Stromal cell of bone marrow (primary cell): ENCODE data around the gene TOMM40.
"Not testable (repeated sequence)": the region's sequence is repeated elsewhere in the genome, so short reads cannot be mapped to it uniquely, and the experiment has no call there.

Experiments
- DNase-seq: peaks from one replicate; pipeline ENCODE4 v3.0.0-alpha.2; 2012; ENCODE audit warnings: low read depth

The TOMM40 gene

GRCh38 chr19:44871809-44872208, 19.2 kb upstream of the TOMM40 start:
- no peak for DNase-seq

- no peak for DNase-seq
Observed at GRCh38 chr19:44872661-44873060, 18.4 kb upstream of the TOMM40 start.

GRCh38 chr19:44874317-44874716, 16.7 kb upstream of the TOMM40 start:
- DNase-seq, result no peak

- no peak for DNase-seq
Observed at GRCh38 chr19:44875666-44876451, 15.2 kb upstream of the TOMM40 start.

GRCh38 chr19:44876930-44877535, 14.0 kb upstream of the TOMM40 start:
- no peak for DNase-seq

GRCh38 chr19:44878120-44878865, 12.8 kb upstream of the TOMM40 start:
- DNase-seq, result no peak

- no peak for DNase-seq
Observed at GRCh38 chr19:44879309-44880065, 11.6 kb upstream of the TOMM40 start.

GRCh38 chr19:44882063-44882462, 9.0 kb upstream of the TOMM40 start:
- DNase-seq, result no peak

- not testable (repeated sequence) for DNase-seq
Observed at GRCh38 chr19:44882619-44883397, 8.2 kb upstream of the TOMM40 start.

GRCh38 chr19:44883922-44884321, 7.1 kb upstream of the TOMM40 start:
- DNase-seq, result no peak

GRCh38 chr19:44884566-44884965, 6.5 kb upstream of the TOMM40 start:
- no peak for DNase-seq

GRCh38 chr19:44886141-44886540, 4.9 kb upstream of the TOMM40 start:
- no peak for DNase-seq

- no peak for DNase-seq
Observed at GRCh38 chr19:44887648-44888047, 3.4 kb upstream of the TOMM40 start.

GRCh38 chr19:44888335-44888734, 2.7 kb upstream of the TOMM40 start:
- DNase-seq, result not testable (repeated sequence)

GRCh38 chr19:44889830-44890365, 1.2 kb upstream of the TOMM40 start:
- DNase-seq, result no peak

- peak; percentile 100 for DNase-seq
Observed at GRCh38 chr19:44890366-44891015, 563 bp upstream of the TOMM40 start.

GRCh38 chr19:44892932-44893331, 1.9 kb downstream of the TOMM40 start:
- DNase-seq, result no peak

- DNase-seq, result no peak
Observed at GRCh38 chr19:44893332-44894051, 2.4 kb downstream of the TOMM40 start.

GRCh38 chr19:44894052-44894400, 3.0 kb downstream of the TOMM40 start:
- no peak for DNase-seq

GRCh38 chr19:44894946-44895345, 3.9 kb downstream of the TOMM40 start:
- no peak for DNase-seq
